ENCODE results near the gene KCNA5. TPM values are rescaled to one million over a fixed set of nuclear protein-coding genes. Genes with fewer than 3 reads are reported as not detected.

The KCNA5 gene
- total RNA-seq, 1 experiment from 2014 or later = not detected

GRCh38 chr12:5034603-5035002 is 9.1 kb upstream of the KCNA5 start:
- Histone ChIP-seq H3K4me3 (no peak overlapping the region), H3K27me3 (replicated peaks) (peaks cover 5% of the 10 kb centered on the region), H3K36me3 (no peaks in the 10 kb centered on the region), H3K4me1 (replicated peaks) (no peaks in the 10 kb centered on the region), H3K9me3 (replicated peaks) (no peaks in the 10 kb centered on the region; the same call in 1 of the 2 replicates), H3K27ac (no peak overlapping the region)
- no peak for DNase-seq (ENCODE audit: low read depth in 1 of 2, low spot score in 2 of 2)

- DNase-seq (ENCODE audit: low read depth in 1 of 2, low spot score in 2 of 2) = no peak
- peaks cover 4% of the 10 kb centered on the region for H3K27me3 ChIP-seq (replicated peaks)
- no peaks in the 10 kb centered on the region for H3K36me3 ChIP-seq
- no peak overlapping the region for H3K4me3 ChIP-seq
- H3K9me3 ChIP-seq (replicated peaks) = no peaks in the 10 kb centered on the region; the same call in 1 of the 2 replicates
- H3K4me1 ChIP-seq (replicated peaks) = no peaks in the 10 kb centered on the region
- H3K27ac ChIP-seq = no peak overlapping the region
These were observed 8.1 kb upstream of the KCNA5 start for GRCh38 chr12:5035618-5036017.

DNA sequence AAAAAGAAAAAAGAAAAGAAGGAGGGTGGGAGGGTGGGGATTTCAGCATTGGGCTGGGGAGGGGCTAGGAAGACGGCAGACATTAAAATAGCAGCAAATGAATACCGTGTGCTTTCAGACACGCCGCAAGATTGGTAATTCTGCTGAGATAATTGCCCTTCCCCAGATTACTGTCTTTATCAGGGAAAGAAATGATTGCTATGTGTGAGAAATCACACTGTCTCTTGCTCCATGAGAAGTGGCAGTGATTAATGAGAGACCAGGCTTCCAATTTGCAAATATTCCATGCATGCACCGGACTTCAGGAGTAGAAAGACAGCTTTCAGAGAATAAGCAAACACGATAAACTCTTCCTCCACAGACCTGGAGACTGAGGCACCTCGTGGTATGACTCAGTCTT is 7.6 kb upstream of the KCNA5 start:
- Histone ChIP-seq H3K4me1 (replicated peaks) (no peaks in the 10 kb centered on the region), H3K27me3 (replicated peaks) (0 out of 2 replicates have a peak, but pooled peaks cover 3% of the 10 kb centered on the region), H3K27ac (no peak overlapping the region), H3K9me3 (replicated peaks) (no peaks in the 10 kb centered on the region; the same call in 1 of the 2 replicates), H3K4me3 (no peak overlapping the region), H3K36me3 (no peaks in the 10 kb centered on the region)
- no peak for DNase-seq (ENCODE audit: low read depth in 1 of 2, low spot score in 2 of 2)

- H3K9me3 ChIP-seq (replicated peaks) = no peaks in the 10 kb centered on the region; the same call in 1 of the 2 replicates
- no peaks in the 10 kb centered on the region for H3K36me3 ChIP-seq
- no peak overlapping the region for H3K4me3 ChIP-seq
- DNase-seq (ENCODE audit: low read depth in 1 of 2, low spot score in 2 of 2) = no peak
- no peak overlapping the region for H3K27ac ChIP-seq
- no peaks in the 10 kb centered on the region for H3K4me1 ChIP-seq (replicated peaks)
- H3K27me3 ChIP-seq (replicated peaks) = peaks cover 18% of the 10 kb centered on the region
These were observed 5.8 kb upstream of the KCNA5 start for GRCh38 chr12:5037795-5038357.

GRCh38 chr12:5038781-5039311 is 4.8 kb upstream of the KCNA5 start:
- Histone ChIP-seq H3K36me3 (no peaks in the 10 kb centered on the region), H3K27me3 (replicated peaks) (peaks cover 25% of the 10 kb centered on the region), H3K27ac (no peak overlapping the region), H3K4me3 (no peak overlapping the region), H3K4me1 (replicated peaks) (no peaks in the 10 kb centered on the region), H3K9me3 (replicated peaks) (no peaks in the 10 kb centered on the region; the same call in 1 of the 2 replicates)
- no peak for DNase-seq (ENCODE audit: low read depth in 1 of 2, low spot score in 2 of 2)

DNA sequence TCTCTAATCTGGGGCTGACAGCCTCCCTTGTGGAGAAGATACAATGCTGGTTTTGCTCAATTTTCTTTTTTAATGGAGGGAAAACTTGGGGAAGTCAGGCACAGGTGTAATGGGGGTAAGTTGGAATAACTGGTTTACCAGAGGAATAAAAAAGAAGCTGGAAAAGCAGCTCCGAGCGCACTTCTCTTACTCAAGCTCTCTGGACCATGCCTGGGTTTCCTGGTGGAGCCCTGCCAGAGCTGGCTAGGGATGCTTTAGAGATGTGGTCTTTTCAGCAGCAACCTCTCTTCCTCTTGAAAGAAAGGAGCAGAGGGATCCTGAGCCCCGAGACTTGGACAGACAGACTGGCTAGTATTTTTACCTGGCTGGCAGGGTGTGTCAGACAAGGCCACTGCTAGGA is 3.9 kb upstream of the KCNA5 start:
- peaks cover 25% of the 10 kb centered on the region for H3K27me3 ChIP-seq (replicated peaks)

GRCh38 chr12:5040368-5040767 is 3.3 kb upstream of the KCNA5 start:
- no peaks in the 10 kb centered on the region for H3K4me1 ChIP-seq (replicated peaks)
- H3K36me3 ChIP-seq = no peaks in the 10 kb centered on the region
- H3K4me3 ChIP-seq = no peak overlapping the region
- H3K9me3 ChIP-seq (replicated peaks) = no peaks in the 10 kb centered on the region; the same call in 1 of the 2 replicates
- no peak overlapping the region for H3K27ac ChIP-seq
- DNase-seq (ENCODE audit: low read depth in 1 of 2, low spot score in 2 of 2) = no peak
- H3K27me3 ChIP-seq (replicated peaks) = peaks cover 25% of the 10 kb centered on the region

More for the DNA sequence above, 3.9 kb upstream of the KCNA5 start:
- H3K4me3 ChIP-seq = no peak overlapping the region
- no peaks in the 10 kb centered on the region for H3K4me1 ChIP-seq (replicated peaks)
- H3K9me3 ChIP-seq (replicated peaks) = no peaks in the 10 kb centered on the region; the same call in 1 of the 2 replicates
- no peak for DNase-seq (ENCODE audit: low read depth in 1 of 2, low spot score in 2 of 2)
- H3K27ac ChIP-seq = no peak overlapping the region
- H3K36me3 ChIP-seq = no peaks in the 10 kb centered on the region

GRCh38 chr12:5044420-5045295 is 979 bp downstream of the KCNA5 start:
- Histone ChIP-seq H3K27me3 (replicated peaks) (peaks cover 23% of the 10 kb centered on the region), H3K27ac (no peak overlapping the region), H3K9me3 (replicated peaks) (no peaks in the 10 kb centered on the region), H3K4me3 (no peak overlapping the region), H3K36me3 (no peaks in the 10 kb centered on the region), H3K4me1 (replicated peaks) (no peaks in the 10 kb centered on the region)
- DNase-seq (ENCODE audit: low read depth in 1 of 2, low spot score in 2 of 2) = no peak

DNA sequence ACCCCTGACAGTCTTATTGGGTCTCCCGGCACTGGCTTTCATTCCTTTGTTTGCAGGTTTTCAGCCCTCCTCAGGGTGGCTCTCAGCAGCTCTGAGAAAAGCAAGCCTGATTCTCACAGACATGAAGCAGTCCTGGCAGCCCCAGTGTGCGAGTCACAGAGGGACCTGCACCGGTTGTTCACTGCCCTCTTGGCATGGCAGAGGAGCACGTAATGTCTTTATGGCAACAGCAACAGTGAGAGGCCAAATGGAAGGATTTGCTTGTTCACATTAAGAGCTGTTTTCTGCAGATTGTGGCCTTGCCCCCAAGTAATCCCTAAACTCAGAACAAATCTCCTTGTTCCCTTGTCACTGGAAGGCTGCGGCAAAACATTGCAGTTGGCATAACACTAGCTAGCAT is 3.4 kb downstream of the KCNA5 start:
- DNase-seq (ENCODE audit: low read depth in 1 of 2, low spot score in 2 of 2) = no peak
- Histone ChIP-seq H3K9me3 (replicated peaks) (no peaks in the 10 kb centered on the region), H3K27me3 (replicated peaks) (peaks cover 16% of the 10 kb centered on the region), H3K4me3 (no peak overlapping the region), H3K36me3 (no peaks in the 10 kb centered on the region), H3K4me1 (replicated peaks) (no peaks in the 10 kb centered on the region), H3K27ac (no peak overlapping the region)

- H3K27me3 ChIP-seq (replicated peaks) = peaks cover 10% of the 10 kb centered on the region
- H3K27ac ChIP-seq = no peak overlapping the region
- H3K4me3 ChIP-seq = no peak overlapping the region
- H3K36me3 ChIP-seq = no peaks in the 10 kb centered on the region
- DNase-seq (ENCODE audit: low read depth in 1 of 2, low spot score in 2 of 2) = no peak
- H3K9me3 ChIP-seq (replicated peaks) = no peaks in the 10 kb centered on the region
- no peaks in the 10 kb centered on the region for H3K4me1 ChIP-seq (replicated peaks)
These were observed 4.0 kb downstream of the KCNA5 start for GRCh38 chr12:5047729-5048128.

DNA sequence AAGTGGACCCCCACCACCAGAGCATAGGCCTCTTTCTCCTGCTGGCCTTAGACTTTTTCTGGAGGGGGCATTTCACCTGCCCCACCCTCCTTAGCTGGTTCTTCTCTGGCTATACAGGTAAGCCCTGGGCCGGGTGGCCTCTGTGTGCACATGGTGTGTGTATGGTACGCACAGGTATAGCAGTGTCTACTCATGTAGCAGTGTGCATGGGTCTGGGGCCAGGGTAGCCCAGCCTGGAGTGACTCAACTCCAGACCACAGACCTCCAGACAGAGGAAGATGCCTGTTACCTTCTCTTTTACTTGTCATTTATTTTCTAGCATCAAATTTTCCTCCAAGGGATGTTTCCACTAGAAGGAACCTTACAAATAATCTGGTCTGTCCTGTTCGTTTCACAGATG is 6.9 kb downstream of the KCNA5 start:
- Histone ChIP-seq H3K4me1 (replicated peaks) (no peaks in the 10 kb centered on the region), H3K4me3 (no peak overlapping the region), H3K9me3 (replicated peaks) (no peaks in the 10 kb centered on the region), H3K27me3 (replicated peaks) (peaks cover 2% of the 10 kb centered on the region; the same call in 1 of the 2 replicates), H3K27ac (no peak overlapping the region), H3K36me3 (no peaks in the 10 kb centered on the region)
- DNase-seq (ENCODE audit: low read depth in 1 of 2, low spot score in 2 of 2) = no peak

GRCh38 chr12:5051334-5051733 is 7.7 kb downstream of the KCNA5 start:
- Histone ChIP-seq H3K4me3 (no peak overlapping the region), H3K27ac (no peak overlapping the region), H3K36me3 (no peaks in the 10 kb centered on the region), H3K9me3 (replicated peaks) (no peaks in the 10 kb centered on the region), H3K27me3 (replicated peaks) (peaks cover 2% of the 10 kb centered on the region; the same call in 1 of the 2 replicates), H3K4me1 (replicated peaks) (no peaks in the 10 kb centered on the region)
- DNase-seq (ENCODE audit: low read depth in 1 of 2, low spot score in 2 of 2) = no peak

DNA sequence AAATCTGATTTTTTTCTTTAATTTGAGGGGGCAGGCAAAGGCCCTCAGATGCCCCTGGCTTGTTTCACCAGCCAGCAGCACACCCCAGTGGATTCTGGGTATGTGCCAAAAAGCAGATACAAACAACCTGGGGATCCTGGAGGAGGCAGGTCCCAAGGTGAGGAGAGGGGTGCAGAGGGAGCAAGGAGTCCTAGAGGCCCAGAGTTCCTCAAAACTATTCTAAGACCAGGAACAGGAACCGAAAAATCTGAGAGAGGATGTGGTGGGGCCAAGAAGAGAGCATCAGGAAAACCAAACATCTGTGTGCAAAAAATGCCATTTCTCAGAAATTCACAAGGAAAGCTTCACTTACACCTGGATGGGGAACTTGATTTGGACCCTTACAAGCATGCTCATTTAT is 8.2 kb downstream of the KCNA5 start:
- DNase-seq (ENCODE audit: low read depth in 1 of 2, low spot score in 2 of 2) = no peak
- H3K36me3 ChIP-seq = no peaks in the 10 kb centered on the region
- no peak overlapping the region for H3K27ac ChIP-seq
- no peak overlapping the region for H3K4me3 ChIP-seq
- H3K27me3 ChIP-seq (replicated peaks) = peaks cover 2% of the 10 kb centered on the region; the same call in 1 of the 2 replicates
- no peaks in the 10 kb centered on the region for H3K9me3 ChIP-seq (replicated peaks)
- H3K4me1 ChIP-seq (replicated peaks) = no peaks in the 10 kb centered on the region

DNA sequence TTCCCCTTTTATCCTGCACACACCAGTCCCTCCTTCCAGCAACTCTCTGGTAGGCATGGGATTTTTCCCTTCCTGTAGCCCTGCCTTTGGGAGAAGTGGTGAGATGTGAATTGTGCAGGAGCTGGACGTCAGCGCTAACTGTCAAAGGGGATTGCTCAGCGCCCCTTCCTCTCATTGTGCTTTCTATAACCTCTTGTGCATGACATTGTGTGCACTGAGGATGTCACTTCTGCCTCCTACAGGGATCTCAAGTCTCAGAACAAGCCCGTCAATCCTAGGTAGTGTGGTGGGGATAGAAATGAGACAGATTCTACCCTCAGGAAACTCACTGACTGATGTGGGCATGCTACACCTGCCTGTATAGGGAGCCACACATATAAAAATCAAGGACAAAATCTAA is 8.7 kb downstream of the KCNA5 start:
- H3K4me3 ChIP-seq = no peak overlapping the region
- no peak overlapping the region for H3K27ac ChIP-seq
- H3K4me1 ChIP-seq (replicated peaks) = no peaks in the 10 kb centered on the region
- DNase-seq (ENCODE audit: low read depth in 1 of 2, low spot score in 2 of 2) = no peak
- peaks cover 2% of the 10 kb centered on the region; the same call in 1 of the 2 replicates for H3K27me3 ChIP-seq (replicated peaks)
- no peaks in the 10 kb centered on the region for H3K36me3 ChIP-seq
- H3K9me3 ChIP-seq (replicated peaks) = no peaks in the 10 kb centered on the region
